ENCODE results near the gene ABTB2. TPM values are rescaled to one million over a fixed set of nuclear protein-coding genes. Genes with fewer than 3 reads are reported as not detected.
A peak's percentile ranks its signal among the peaks of the same experiment; 100 is the strongest.

The ABTB2 gene
- total RNA-seq, 1 donor: 5.1 TPM

GRCh38 chr11:34191578-34191977, 166.2 kb downstream of the ABTB2 start:
- Histone ChIP-seq H3K4me2 (ENCODE audit: insufficient read depth, low read length) (no peak overlapping the region), H4K20me1 (ENCODE audit: insufficient read depth, low read length) (peaks cover 10% of the 10 kb centered on the region), H3K4me3 (ENCODE audit: insufficient read depth, low read length) (no peak overlapping the region), H3K4me1 (ENCODE audit: insufficient read depth, low read length) (peaks cover 17% of the 10 kb centered on the region), H3K79me2 (ENCODE audit: insufficient read depth, low read length) (no peaks in the 10 kb centered on the region), H3K36me3 (ENCODE audit: insufficient read depth, low read length) (no peaks in the 10 kb centered on the region), H2AFZ (ENCODE audit: low read length) (no peak overlapping the region), H3K27ac (ENCODE audit: low read depth, low read length) (peak overlapping the region; percentile 77), H3K27me3 (ENCODE audit: insufficient read depth, low read length) (no peaks in the 10 kb centered on the region), H3K9me3 (ENCODE audit: low read depth, low read length) (no peaks in the 10 kb centered on the region)
- no peak for DNase-seq (ENCODE audit: insufficient read length, low spot score, missing footprints)
- no peak for TF ChIP-seq CTCF (IDR thresholded peaks at IDR 0.05; ENCODE audit: extremely low read depth, low read depth, low read length)

GRCh38 chr11:34190192-34191139, 167.3 kb downstream of the ABTB2 start:
- Histone ChIP-seq H3K4me3 (ENCODE audit: insufficient read depth, low read length) (no peak overlapping the region), H3K27me3 (ENCODE audit: insufficient read depth, low read length) (no peaks in the 10 kb centered on the region)
- no peak for DNase-seq (ENCODE audit: insufficient read length, low spot score, missing footprints)

GRCh38 chr11:34189191-34189590, 168.6 kb downstream of the ABTB2 start:
- TF ChIP-seq CTCF (IDR thresholded peaks at IDR 0.05; ENCODE audit: extremely low read depth, low read depth, low read length): no peak
- no peak overlapping the region for H2AFZ ChIP-seq (ENCODE audit: low read length)
- no peaks in the 10 kb centered on the region for H3K27me3 ChIP-seq (ENCODE audit: insufficient read depth, low read length)
- peaks cover 23% of the 10 kb centered on the region for H3K4me1 ChIP-seq (ENCODE audit: insufficient read depth, low read length)
- no peaks in the 10 kb centered on the region for H3K9me3 ChIP-seq (ENCODE audit: low read depth, low read length)
- peaks cover 14% of the 10 kb centered on the region for H4K20me1 ChIP-seq (ENCODE audit: insufficient read depth, low read length)
- no peaks in the 10 kb centered on the region for H3K79me2 ChIP-seq (ENCODE audit: insufficient read depth, low read length)
- no peaks in the 10 kb centered on the region for H3K36me3 ChIP-seq (ENCODE audit: insufficient read depth, low read length)
- H3K27ac ChIP-seq (ENCODE audit: low read depth, low read length): no peak overlapping the region
- DNase-seq (ENCODE audit: insufficient read length, low spot score, missing footprints): no peak
- no peak overlapping the region for H3K4me2 ChIP-seq (ENCODE audit: insufficient read depth, low read length)
- no peak overlapping the region for H3K4me3 ChIP-seq (ENCODE audit: insufficient read depth, low read length)

More at GRCh38 chr11:34190192-34191139, 167.3 kb downstream of the ABTB2 start:
- no peaks in the 10 kb centered on the region for H3K9me3 ChIP-seq (ENCODE audit: low read depth, low read length)
- H4K20me1 ChIP-seq (ENCODE audit: insufficient read depth, low read length): peaks cover 14% of the 10 kb centered on the region
- H3K79me2 ChIP-seq (ENCODE audit: insufficient read depth, low read length): no peaks in the 10 kb centered on the region
- no peak overlapping the region for H3K4me2 ChIP-seq (ENCODE audit: insufficient read depth, low read length)
- H3K27ac ChIP-seq (ENCODE audit: low read depth, low read length): no peak overlapping the region
- no peak overlapping the region for H2AFZ ChIP-seq (ENCODE audit: low read length)
- no peak for TF ChIP-seq CTCF (IDR thresholded peaks at IDR 0.05; ENCODE audit: extremely low read depth, low read depth, low read length)
- H3K36me3 ChIP-seq (ENCODE audit: insufficient read depth, low read length): no peaks in the 10 kb centered on the region
- H3K4me1 ChIP-seq (ENCODE audit: insufficient read depth, low read length): peaks cover 23% of the 10 kb centered on the region

GRCh38 chr11:34188181-34188580, 169.6 kb downstream of the ABTB2 start:
- Histone ChIP-seq H2AFZ (ENCODE audit: low read length) (no peak overlapping the region), H3K4me2 (ENCODE audit: insufficient read depth, low read length) (no peak overlapping the region), H4K20me1 (ENCODE audit: insufficient read depth, low read length) (peaks cover 14% of the 10 kb centered on the region), H3K79me2 (ENCODE audit: insufficient read depth, low read length) (no peaks in the 10 kb centered on the region), H3K9me3 (ENCODE audit: low read depth, low read length) (no peaks in the 10 kb centered on the region), H3K27ac (ENCODE audit: low read depth, low read length) (no peak overlapping the region), H3K27me3 (ENCODE audit: insufficient read depth, low read length) (no peaks in the 10 kb centered on the region), H3K4me3 (ENCODE audit: insufficient read depth, low read length) (no peak overlapping the region), H3K4me1 (ENCODE audit: insufficient read depth, low read length) (peaks cover 20% of the 10 kb centered on the region), H3K36me3 (ENCODE audit: insufficient read depth, low read length) (no peaks in the 10 kb centered on the region)
- no peak for DNase-seq (ENCODE audit: insufficient read length, low spot score, missing footprints)
- no peak for TF ChIP-seq CTCF (IDR thresholded peaks at IDR 0.05; ENCODE audit: extremely low read depth, low read depth, low read length)

Data from osteoblast (primary cell).